Activated T-helper 1 cell treated with anti-CD3 and anti-CD28 coated beads, Interleukin-2, amount 50 U/mL, for 16 hours (primary cell): ENCODE data around the gene AMZ2.
"Not testable (repeated sequence)": the region's sequence is repeated elsewhere in the genome, so short reads cannot be mapped to it uniquely, and the experiment has no call there.

ENCODE experiments used
- DNase-seq, 2 donors: peaks; one replicate each; pipeline ENCODE4 v3.0.0-alpha.2; 2020; ENCODE audit warnings: low read depth in 1 of 2, low spot score in 1 of 2

AMZ2 gene

GRCh38 chr17:68247445-68248198 lies at the start of gene AMZ2:
TSS of gene AMZ2 (plus strand) at chr17:68248043. CDS start at chr17:68250188, 2,145 bp downstream.
- DNase-seq, result peak; percentile 97

GRCh38 chr17:68198931-68199836 lies 48.7 kb upstream of the AMZ2 start:
- no peak for DNase-seq

GRCh38 chr17:68199837-68200688 lies 47.8 kb upstream of the AMZ2 start:
- DNase-seq, result no peak

- peak; percentile 53 to 62 for DNase-seq
These were observed 47.0 kb upstream of the AMZ2 start for GRCh38 chr17:68200689-68201417.

DNA sequence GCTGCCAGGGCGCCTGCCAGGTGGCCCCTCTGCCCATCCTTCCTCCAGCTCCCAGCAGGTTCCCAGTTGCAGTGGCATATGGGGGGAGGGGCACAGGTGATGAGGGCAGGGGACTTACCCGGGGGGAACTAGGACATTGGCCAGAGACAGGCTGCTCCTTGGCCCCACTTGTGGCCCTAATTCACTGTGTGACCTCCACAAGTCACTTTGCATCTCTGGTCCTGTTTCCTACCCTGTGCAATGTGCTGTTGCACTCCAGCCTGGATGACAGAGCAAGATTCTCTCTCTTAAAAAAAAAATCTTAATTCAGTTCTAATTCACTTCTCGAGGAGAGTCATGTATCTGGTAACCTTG lies 46.4 kb upstream of the AMZ2 start:
- not testable (repeated sequence) for DNase-seq

GRCh38 chr17:68202321-68202720 lies 45.5 kb upstream of the AMZ2 start:
- DNase-seq, result not testable (repeated sequence)

- no peak for DNase-seq
These were observed 43.1 kb upstream of the AMZ2 start for GRCh38 chr17:68204736-68205135.

DNA sequence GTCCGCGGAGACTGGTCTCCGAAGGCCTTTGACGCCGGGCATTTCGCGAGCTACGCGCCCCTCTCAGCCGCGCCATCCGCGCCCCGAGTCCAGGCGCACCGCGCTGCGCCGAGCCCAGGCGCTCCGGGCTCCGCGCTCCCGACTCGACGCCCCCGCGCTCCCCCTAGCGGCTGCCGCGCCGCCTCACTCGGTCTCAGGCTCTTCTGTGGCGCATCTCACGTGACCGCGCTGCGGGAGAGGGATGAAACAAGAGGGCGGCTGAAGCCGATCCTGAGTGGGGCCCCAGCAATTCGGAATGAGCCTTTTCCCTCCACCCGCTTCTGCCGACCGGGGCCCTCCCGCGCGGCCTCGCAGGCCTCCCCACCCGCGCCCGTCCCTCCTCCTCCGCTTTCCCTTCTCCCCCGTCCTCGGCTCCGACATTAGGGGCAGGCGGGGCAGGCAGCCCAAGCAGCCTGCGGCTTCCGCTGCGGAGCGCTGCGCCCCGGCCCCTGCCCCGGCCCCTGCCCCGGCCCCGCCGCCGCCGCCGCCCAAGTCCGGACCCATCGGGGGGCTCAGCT lies 42.5 kb upstream of the AMZ2 start:
- DNase-seq, result peak; percentile 84 to 89

DNA sequence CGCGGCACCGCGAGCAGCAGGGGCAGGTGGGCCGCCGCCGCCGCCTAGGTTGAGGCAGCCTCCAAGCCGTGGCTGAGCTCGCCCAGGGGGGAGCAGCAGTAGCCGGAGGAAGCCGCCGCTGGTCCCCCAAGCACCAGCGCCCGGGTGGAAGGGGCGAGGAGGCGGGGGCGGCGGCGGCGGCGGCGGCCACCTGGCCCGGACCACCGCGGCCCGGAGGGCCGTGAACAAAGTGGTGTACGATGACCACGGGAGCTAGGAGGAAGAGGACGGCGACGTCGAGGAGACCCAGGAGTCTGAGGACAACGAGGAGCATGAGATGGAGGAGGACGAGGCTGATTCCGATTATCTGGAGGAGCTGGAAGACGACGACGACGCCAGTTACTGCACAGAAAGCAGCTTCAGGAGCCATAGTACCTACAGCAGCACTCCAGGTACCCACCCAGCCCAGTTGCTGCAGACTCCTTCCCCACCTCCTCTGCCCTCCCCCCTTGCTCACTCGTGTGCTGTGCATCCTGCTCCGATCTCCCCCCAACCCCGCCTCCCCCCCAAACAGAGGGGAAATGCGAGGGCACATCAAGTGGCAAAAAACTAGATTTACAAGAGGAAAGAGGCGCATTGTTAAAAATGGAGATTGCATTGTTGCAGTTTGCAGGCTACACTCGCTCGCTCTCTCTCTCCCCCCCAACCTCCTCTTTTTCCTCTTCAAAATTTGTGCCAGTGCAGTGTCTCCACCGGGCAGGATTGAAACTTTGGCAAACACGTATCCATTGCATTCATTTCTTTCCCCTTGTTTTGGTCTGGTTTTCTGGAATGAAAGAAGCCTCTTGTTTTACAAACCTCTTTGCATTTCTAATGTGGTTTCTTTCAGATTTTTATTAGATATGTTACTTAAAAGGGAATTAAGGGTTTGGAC lies 41.8 kb upstream of the AMZ2 start:
- no peak for DNase-seq

DNA sequence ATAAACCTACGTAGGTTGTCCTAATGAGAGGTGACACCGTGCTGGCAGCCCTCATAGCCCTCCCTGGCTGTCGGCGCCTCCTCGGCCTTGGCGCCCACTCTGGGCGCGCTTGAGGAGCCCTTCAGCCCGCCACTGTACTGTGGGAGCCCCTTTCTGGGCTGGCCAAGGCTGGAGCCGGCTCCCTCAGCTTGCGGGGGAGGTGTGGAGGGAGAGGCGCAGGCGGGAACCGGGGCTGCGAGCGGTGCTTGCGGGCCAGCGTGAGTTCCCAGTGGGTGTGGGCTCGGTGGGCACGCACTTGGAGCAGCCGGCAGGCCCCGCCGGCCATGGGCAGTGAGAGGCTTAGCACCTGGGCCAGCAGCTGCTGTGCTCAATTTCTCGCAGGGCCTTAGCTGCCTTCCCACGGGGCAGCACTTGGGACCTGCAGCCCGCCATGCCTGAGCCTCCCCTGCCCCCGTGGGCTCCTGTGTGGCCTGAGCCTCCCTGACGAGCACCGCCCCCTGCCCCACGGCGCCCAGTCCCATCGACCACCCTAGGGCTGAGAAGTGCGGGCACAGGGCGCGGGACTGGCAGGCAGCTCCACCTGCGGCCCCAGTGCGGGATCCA lies 40.1 kb upstream of the AMZ2 start:
- DNase-seq, result no peak

GRCh38 chr17:68208651-68209050 lies 39.2 kb upstream of the AMZ2 start:
- not testable (repeated sequence) for DNase-seq

DNA sequence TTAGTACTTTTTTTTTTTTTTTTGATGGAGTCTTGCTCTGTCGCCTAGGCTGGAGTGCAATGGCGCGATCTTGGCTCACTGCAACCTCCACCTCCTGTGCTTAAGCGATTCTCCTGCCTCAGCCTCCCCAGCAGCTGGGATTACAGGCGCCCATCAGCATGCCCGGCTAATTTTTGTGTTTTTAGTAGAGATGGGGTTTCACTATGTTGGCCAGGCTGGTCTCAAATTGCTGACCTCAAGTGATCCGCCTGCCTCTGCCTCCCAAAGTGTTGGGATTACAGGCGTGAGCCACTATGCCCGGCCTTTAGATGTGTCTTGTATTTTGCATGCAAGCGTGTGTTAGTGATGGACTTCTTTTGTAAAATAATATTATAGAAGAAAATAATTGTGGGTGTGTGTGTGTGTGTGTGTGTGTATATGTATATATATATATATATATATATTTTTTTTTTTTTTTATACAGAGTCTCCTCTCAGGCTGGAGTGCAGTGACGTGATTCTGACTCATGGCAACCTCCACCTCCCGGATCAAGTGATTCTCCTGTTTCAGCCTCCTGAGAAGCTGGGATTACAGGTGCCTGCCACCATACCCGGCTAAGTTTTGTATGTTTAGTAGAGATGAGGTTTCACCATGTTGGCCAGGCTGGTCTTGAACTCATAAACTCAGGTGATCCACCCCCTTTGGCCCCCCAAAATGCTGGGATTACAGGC lies 38.5 kb upstream of the AMZ2 start:
- not testable (repeated sequence) for DNase-seq

DNA sequence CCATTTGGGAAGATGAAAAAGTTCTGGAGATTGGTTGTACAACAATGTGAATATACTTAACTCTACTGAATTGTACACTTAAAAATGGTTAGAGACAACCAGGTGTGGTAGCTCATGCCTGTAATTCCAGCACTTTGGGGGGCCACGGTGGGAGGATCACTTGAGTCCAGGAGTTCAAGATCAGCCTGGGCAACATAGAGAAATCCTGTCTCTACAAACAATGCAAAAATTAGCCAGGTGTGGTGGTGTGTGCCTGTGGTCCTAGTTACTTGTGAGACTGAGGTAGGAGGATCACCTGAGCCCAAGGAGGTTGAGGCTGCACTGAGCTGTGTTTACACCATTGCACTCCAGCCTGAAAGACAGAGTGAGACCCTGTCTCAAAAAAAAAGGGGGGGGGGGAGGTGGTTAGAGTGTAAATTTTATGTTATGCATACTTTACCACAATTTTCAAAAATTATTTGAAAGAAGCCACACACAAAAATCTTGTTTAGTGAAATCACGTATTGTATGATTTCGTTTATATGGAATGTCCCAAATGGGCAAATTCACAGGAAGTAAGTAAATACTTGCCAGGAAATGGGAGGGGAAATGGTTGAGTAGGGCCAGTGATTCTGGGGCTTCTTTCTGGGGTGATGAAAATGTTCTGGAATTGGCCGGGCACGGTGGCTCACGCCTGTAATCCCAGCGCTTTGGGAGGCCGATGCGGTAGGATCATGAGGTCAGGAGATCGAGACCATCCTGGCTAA lies 37.1 kb upstream of the AMZ2 start:
- no peak for DNase-seq

GRCh38 chr17:68213428-68214411 lies 34.1 kb upstream of the AMZ2 start:
- not testable (repeated sequence) for DNase-seq

- DNase-seq, result not testable (repeated sequence)
These were observed 32.4 kb upstream of the AMZ2 start for GRCh38 chr17:68215453-68215852.

DNA sequence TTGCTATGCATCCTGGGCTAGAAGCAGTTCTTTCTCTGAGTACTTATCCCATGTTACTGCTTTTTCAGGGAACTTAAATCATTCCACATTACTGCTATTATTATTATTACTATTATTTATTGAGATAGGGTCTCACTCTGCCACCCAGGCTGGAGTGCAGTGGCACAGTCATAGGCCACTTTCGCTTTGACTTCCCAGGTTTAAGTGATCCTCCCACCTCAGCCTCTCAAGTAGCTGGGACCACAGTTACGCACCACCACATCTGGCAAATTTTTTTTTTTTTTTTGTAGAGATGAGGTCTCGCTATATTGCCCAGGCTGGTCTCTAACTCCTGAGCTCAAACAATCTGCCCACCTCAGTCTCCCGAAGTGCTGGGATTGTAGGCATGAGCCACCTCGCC lies 28.4 kb upstream of the AMZ2 start:
- not testable (repeated sequence) for DNase-seq
